ENCODE measurements around the gene IL22RA1.

IL22RA1 gene

GRCh38 chr1:24111996-24112779 is 30.8 kb downstream of the IL22RA1 start, which contains the start of gene MYOM3:
MYOM3 (minus strand) TSS chr1:24112135; CDS start chr1:24108636, 3,499 bp downstream.
- no peak for DNase-seq (ENCODE audit: low spot score)

- DNase-seq (ENCODE audit: low spot score): no peak
Observed at GRCh38 chr1:24111262-24111995, 31.5 kb downstream of the IL22RA1 start.

GRCh38 chr1:24110642-24111261 is 32.2 kb downstream of the IL22RA1 start:
- no peak for DNase-seq (ENCODE audit: low spot score)

- no peak for DNase-seq (ENCODE audit: low spot score)
Observed at GRCh38 chr1:24109686-24110475, 33.1 kb downstream of the IL22RA1 start.

GRCh38 chr1:24109166-24109483 is 33.8 kb downstream of the IL22RA1 start:
- no peak for DNase-seq (ENCODE audit: low spot score)

- no peak for DNase-seq (ENCODE audit: low spot score)
Observed at GRCh38 chr1:24108334-24109165, 34.4 kb downstream of the IL22RA1 start.

- no peak for DNase-seq (ENCODE audit: low spot score)
Observed at GRCh38 chr1:24107462-24108138, 35.3 kb downstream of the IL22RA1 start.

- no peak for DNase-seq (ENCODE audit: low spot score)
Observed at GRCh38 chr1:24105368-24106160, 37.4 kb downstream of the IL22RA1 start.

- DNase-seq (ENCODE audit: low spot score): no peak
Observed at GRCh38 chr1:24104854-24105253, 38.1 kb downstream of the IL22RA1 start.

- DNase-seq (ENCODE audit: low spot score): no peak
Observed at GRCh38 chr1:24103879-24104278, 39.1 kb downstream of the IL22RA1 start.

GRCh38 chr1:24103408-24103807 is 39.5 kb downstream of the IL22RA1 start:
- DNase-seq (ENCODE audit: low spot score): no peak

GRCh38 chr1:24102961-24103360 is 40.0 kb downstream of the IL22RA1 start:
- DNase-seq (ENCODE audit: low spot score): no peak

- no peak for DNase-seq (ENCODE audit: low spot score)
Observed at GRCh38 chr1:24101796-24102586, 40.9 kb downstream of the IL22RA1 start.

GRCh38 chr1:24100945-24101737 is 41.8 kb downstream of the IL22RA1 start:
- DNase-seq (ENCODE audit: low spot score): no peak

GRCh38 chr1:24098943-24099638 is 43.8 kb downstream of the IL22RA1 start:
- DNase-seq (ENCODE audit: low spot score): no peak

- DNase-seq (ENCODE audit: low spot score): no peak
Observed at GRCh38 chr1:24098102-24098501, 44.8 kb downstream of the IL22RA1 start.

- DNase-seq (ENCODE audit: low spot score): no peak
Observed at GRCh38 chr1:24097663-24098062, 45.3 kb downstream of the IL22RA1 start.

- DNase-seq (ENCODE audit: low spot score): no peak
Observed at GRCh38 chr1:24096739-24097103, 46.2 kb downstream of the IL22RA1 start.
